HG02885 (cell line): Measurements from ENCODE around the gene AHRR.

Experiments used
- ATAC-seq: cut with Tn5 transposase; IDR thresholded peaks from one replicate; pipeline ENCODE4 v1.9.1; 2021; ENCODE audit warnings: mild to moderate bottlenecking; ENCODE audit not compliant: unreplicated experiment, poor library complexity

AHRR gene

DNA sequence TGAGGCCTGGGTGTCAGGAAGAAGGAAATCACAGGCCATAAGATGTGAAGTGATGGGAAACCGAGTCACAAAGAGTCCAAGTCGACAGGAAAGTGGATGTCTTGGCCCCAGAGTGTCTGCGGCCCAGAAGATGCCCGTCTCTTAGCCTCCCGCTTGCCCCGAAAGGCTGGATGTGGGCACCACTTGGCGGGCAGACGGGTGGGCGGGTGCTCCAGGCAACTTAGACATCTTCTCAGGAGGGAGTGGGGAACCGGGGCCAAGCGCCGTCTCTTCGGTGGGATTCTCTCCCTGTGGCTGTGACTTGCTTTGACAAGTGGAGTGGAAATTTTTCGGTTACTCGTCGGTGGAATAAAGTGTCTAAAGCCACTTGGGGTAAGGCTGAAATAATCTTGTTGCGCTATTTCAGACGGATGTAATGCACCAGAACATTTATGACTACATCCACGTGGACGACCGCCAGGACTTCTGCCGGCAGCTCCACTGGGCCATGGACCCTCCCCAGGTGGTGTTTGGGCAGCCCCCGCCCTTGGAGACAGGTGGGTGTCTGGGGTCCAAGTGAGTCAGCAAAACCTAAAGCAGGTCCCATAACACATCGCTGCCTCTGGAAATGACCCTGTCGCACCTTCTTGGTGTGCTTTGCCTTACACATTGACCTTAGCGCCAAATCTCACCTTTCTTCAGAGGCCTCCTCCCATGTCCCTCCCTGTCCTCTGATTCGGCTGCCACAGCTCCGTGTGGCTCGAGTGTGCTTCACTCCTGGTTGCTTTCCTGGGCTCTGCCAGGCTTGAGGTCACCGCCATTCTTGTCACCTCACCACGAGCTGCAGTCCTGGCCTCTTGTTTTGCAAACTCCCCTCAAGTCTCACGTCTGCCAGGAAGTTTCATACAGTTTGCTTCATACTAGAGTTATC, 101.1 kb downstream of the AHRR start:
- no peak for ATAC-seq

DNA sequence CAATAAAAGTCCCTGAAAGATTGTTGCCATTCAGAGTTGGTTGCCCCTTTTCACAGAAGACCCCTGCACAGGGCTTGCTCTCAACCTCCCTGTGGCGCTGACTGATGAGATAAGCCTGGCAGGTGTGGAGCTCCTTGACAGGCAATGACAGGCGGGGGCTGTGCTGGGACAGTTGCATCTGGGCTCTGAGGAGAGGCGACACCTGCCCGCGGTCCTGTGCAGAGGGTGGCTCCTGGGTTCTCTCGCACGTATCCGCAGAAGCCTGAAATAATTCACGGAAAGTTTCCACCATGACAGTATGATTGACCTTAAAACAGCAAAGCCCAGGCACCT, 101.7 kb downstream of the AHRR start:
- no peak for ATAC-seq

DNA sequence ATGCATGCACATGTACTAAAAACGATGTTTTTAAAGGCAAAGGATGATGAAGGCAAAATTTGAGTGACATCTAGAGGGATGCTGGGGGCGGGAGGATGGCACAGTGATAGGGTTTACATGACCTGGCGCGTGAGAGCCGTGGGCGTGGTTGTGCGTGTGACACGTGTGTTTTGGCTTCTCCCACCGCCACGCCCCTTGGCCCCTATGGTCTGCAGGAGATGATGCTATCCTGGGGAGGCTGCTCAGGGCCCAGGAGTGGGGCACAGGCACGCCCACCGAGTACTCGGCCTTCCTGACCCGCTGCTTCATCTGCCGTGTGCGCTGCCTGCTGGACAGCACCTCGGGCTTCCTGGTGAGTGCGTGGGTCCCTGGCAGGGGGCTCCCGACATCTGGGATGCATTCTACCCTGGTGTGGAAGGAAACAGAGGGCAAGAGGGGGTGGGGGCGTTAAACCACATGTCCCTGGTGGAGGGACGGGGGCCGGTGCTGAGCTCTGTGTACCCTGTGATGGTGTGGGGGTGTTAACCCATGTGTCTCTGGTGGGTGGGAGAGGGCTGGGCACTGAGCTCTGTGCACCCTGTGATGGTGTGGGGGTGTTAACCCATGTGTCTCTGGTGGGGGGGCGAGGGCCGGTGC, 102.2 kb downstream of the AHRR start:
- ATAC-seq, result no peak

DNA sequence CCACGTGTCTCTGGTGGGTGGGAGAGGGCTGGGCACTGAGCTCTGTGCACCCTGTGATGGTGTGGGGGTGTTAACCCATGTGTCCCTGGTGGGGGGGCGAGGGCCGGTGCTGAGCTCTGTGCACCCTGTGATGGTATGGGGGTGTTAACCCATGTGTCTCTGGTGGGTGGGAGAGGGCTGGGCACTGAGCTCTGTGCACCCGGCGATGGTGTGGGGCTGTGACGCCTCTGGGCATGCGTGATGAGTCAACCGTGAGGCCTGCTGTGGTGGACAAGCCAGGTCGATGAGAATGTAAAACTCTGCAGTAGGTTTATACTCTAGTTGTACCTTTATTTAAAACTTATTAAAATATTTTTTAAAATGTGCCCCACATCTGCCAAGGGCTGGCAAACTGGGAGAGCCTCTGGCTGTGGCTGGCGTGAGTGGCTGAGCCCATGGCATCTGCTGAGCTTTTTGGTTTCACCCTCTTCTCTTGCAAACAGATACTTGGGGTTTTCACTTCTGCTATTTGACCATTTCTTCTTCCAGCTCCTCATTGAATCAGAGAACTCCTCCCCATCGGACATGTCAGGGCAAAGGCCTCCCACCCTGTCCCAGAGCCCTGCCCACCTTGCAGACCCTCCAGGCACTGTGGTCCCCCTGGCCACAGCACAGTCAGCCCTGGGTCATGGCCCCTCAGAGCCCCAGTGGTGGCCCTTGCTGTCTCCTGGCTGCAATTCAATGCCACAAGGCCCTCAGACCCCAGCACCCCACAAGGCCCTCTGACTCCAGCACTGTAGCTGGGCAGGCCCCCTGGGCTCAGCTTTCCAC, 103.0 kb downstream of the AHRR start:
- ATAC-seq, result peak; percentile 90

DNA sequence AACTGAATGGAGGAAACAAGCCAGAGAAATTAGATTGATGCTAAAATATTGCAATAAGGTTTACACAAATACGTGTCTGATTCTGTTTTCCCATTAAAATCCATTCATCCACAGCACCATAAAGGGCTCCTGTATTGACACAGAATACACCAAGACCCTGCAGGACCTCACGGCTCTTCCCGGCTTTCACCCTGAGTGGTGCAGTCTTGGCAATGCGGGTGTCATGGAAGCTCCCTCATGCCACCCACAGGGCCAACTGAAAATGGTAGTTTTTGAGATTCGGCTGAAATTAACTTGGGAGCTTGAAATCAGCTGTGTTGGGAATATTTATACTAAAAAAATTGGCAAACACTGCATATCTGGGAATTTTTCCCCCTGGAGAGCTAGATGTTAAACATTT, 104.2 kb downstream of the AHRR start:
- ATAC-seq, result no peak

DNA sequence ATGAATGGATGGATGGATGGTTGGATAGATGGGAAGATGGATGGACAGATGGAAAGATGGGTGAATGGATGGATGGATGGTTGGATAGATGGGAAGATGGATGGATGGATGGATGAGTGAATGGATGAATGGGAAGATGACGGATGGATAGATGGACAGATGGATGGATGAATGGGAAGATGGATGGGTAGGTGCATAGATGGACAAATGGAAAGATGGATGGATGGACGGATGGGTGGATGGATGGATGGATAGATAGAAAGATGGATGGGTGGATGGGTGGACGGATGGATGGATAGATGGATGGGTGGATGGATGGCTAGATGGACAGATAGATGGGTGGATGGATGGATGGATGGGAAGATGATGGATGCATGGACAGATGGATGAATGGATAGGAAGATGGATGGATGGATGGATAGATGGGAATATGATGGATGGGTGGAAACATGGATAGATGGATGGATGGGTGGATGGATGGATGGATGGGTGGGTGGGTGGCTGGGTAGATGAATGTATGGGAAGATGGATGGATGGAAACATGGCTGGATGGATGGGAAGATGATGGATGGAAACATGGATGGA, 105.0 kb downstream of the AHRR start:
- ATAC-seq, result no peak

DNA sequence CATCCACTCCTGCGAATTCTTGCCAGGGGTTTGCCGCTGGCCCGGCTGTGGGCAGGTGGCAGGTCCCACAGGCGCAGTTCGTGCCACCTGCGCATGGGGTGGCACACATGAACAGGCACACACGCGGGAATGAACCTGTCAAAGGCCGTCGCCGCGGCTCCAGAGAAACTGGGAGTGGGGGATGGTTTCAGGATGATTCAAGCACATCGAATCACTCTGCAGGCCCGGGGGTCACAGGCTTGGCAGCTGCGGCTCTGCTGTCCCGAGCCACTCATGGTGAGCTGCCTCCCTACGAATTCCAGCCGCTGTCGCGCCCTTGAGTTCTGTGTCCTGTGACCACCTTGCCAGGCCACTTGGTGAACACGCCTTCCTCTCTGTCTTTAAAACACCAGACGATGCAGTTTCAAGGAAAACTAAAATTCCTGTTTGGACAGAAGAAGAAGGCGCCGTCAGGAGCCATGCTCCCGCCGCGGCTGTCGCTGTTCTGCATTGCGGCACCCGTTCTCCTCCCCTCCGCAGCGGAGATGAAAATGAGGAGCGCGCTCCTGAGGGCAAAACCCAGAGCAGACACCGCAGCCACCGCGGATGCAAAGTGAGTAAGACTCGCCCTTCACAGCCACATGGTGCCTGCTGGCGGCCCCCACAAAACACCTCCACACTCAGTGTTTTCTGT, 106.0 kb downstream of the AHRR start:
- ATAC-seq, result no peak

DNA sequence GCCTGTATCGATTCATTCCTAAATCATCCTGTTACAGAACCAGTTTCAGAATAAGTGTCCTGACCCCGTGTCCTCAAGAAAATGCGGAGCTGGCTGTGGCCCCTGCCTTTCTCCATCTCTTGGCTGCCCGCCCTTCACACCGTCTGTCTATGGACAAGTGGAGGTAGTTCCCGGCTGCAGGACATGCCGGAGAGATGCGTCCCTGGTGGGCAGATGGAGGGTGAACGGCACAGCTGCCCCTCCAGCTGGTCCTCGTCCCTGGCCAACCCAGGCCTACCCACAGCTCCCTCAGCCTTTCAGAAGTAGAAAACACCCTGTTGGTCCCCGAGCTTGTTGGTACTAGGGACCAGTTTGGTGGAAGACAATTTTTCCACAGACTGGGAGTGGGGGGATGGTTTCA, 106.7 kb downstream of the AHRR start:
- ATAC-seq, result no peak

DNA sequence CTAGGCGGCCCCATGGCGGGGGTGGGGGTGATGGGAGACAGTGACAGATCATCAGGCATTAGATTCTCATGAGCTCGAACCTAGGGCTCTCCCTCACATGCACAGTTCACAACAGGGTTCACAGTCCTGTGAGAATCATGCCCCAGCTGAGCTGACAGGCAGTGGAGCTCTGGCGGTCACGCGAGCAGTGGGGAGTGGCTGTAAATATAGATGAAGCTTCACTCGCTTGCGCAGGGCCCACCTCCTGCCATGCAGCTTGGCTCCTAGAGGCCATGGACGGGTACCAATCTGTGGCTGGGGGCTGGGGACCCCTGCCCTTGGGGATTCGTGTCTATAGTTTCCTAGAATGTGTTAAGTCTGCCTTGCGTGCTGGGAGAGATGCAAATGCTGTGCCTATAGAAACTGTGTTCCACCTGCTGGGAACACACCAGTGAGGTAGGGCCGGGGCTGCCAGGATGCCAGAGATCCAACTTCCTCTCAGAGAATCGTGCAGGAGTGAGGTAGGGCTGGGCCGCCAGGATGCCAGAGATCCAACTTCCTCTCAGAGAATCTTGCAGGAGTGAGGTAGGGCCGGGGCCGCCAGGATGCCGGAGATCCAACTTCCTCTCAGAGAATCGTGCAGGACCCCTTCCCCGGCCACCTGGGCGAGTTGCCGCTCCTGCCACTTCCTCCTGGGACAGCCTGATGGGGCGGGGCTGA, 107.4 kb downstream of the AHRR start:
- no peak for ATAC-seq

DNA sequence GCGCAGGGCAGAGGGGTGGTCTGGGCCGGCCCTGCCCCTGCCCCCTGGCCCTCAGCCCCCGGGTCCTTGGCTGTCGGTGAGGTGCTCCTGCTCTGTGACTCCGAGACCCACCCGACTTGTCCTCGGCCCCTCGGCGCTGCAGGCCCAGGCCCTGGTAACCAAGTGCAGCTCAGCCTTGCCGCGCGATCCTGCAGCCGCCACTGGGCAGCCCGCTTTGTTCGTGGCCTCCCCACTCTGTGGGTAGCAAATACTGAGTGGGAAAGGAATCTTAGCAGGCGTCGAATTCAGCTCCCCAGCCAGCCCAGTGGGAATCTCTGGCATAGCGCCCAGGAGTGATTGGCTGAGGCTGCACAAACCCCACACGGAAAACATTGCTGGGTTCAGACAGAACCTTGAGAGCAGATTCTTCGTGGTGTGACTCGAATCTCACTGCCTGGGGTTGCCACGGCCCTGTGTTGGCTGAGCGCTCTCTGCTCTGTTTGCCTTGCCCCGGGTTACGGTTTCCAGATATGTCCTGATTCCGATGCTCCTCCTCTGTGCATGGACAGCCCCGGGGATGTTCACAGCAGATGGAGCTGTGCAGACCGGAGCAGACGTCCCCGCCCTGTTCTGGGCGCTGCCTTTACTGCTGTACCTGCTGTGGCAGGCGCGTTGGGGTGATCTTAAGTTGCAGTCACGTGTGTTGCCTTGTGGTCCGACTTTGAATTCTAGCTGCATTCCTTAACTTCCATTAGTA, 108.1 kb downstream of the AHRR start:
- ATAC-seq, result no peak

DNA sequence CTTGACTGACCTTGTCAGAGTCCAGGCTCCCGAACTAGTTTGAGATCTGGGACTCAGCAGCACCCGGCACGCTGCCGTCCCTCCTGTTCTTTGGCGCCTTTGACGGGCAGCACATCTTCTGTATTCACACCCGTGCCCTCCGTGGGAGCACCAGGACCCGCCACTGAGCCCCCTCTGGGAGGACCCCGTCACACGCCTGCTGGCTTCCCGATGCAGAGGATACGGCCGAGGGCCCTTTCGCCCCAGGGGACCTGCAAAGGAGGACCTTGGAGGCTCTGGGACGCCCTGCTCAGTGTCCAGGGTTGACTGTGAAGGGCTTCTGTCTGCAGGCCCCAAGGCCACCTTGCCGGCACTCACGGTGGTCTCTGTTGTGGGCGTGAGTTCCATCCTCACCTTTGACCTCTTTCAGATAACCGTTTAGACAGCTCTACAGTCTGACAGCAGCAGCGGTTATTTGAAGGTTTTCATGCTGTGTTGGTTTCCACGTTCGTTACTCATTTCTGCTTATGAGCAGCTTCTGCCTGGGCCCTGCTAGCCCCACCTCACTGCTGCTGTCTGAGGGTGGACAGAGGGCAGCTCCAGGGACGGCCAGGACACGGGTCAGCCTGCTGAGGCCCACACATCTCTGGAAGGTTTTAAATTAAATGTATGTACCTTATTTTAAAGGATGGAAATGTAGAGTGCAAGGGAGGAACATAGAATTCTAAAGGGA, 108.9 kb downstream of the AHRR start:
- peak; percentile 14 for ATAC-seq

DNA sequence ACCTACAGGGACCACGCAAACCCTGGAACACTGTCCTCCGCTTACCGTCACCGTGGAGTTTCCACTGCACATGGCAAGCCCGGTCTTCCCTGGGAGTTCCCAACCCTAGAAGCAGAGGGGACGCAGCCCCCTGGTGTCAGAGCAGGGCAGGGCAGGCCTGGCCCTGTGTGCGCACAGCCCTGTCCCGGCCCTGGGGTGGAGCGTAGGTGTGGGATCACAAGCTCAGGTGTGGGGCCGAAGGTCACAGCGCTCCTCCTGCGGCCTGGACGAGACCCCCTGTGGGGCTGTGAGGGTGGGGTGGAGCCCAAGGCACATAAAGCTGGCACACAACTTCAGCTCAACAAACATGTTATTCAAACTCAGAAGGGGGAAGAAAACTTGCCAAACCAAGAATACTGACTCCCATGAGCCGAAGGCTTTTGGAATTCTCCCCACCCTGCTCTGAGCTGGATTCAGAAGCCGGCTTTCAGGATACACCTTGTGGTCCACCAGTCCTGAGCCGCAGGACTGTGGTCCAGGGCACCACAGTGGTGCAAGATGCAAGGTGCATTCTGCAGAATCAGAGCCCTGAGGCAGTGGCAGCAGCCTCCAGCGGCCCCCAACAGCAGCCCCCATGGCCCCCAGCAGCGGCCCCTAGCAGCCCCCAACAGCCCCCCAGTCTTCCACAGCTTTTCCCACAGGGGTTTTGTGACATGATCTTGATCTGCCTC, 109.6 kb downstream of the AHRR start:
- ATAC-seq, result peak; percentile 89

DNA sequence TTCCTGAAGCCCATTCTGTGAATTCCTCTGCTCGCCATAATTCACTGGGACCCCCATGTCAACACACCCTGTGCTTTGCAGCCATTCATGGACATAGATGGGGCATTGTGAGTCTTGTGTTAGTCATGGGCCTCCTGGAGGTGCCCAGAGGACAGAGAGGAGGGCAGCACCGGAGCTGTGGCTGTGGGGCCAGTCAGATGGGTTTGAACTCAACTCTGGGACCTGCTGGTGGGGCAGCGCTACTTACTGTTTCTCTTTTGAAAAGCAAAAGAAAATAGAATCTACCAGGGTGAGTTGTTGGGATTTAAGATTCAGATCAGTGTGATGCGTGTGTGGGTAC, 110.2 kb downstream of the AHRR start:
- ATAC-seq, result no peak

DNA sequence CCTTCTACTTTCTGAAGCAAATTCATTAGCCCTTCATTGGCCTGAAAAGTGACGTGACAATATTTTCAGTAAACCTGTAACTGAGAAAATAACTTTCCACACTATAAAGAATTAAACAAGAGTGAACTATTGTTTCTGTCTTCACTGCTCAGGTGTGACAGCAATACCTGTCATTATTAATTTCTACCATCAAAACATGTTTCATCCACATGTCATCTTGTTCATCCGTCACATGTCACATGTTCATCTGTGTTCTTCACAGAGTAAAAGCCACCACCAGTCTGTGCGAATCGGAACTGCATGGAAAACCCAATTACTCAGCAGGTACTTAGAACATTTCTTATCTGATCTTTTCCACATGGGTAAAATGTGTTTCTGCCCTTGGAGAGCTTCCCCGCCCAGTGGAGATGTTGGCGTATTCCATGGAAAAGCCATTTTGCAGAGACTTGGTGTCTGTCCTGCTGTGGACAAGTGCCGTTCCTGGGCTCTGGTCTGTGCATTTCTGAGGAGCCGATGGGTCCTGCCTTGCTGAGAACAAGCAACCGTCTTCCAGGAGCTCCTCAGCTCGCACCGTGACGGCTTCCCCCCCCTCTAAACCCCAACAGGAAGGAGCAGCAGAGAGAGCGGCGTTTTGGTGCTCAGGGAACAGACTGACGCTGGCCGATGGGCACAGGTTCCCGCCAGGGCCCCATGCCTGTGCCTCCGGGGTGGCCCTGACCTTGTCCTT, 110.8 kb downstream of the AHRR start:
- no peak for ATAC-seq

DNA sequence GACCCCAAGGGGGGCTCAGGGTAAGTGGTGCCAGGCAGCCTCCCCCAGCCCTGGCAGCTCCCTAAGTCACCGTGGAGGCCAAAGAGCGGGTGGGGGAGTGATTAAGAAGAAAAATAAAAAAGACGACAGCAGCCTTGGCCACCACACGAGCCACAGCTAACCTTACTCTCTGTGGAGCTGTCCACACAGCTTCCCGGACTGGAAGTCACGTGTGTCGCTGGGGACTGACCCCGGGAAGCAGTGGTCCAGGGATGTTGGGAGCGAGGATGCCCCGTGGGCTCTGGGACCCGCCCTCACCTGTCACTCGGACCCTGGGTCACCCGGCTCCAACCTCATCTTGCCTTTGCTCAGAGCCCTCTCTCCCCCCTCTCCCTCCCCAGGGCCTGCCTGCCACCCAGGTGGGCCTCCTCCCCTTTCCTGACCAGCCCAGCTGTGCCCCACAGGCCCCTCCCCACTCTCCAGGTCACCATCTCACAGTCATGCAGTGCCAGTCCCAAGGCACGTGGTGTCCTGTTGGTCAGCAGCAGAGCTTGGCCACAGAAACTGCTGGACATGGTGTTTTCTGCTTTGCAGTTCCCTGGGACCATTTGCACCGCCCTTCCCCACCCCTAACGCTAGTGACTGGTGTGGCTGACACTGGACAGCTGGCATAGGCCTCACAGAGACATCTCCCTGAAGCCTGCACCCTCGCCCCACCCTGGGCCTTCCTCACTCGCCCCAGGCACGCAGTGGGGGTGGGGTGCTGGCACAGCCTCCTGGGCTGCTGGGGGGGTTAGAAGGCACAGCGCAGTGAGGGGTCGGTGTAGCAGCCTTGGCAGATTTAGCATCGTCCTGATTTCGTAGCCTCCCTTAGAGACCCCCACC, 111.6 kb downstream of the AHRR start:
- no peak for ATAC-seq

DNA sequence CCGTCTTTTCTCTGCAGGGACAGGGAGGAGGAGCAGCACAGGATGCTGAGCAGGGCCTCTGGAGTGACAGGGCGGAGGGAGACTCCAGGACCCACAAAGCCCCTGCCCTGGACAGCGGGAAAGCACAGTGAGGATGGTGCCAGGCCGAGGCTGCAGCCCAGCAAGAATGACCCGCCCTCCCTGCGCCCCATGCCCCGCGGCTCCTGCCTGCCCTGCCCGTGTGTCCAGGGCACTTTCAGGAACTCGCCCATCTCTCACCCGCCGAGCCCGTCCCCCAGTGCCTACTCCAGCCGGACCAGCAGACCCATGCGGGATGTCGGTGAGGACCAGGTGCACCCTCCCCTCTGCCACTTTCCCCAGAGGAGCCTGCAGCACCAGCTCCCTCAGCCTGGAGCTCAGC, 112.3 kb downstream of the AHRR start:
- ATAC-seq, result no peak
